ENCODE measurements around the gene COG5.
A peak's percentile ranks its signal among the peaks of the same experiment; 100 is the strongest.

Gene COG5

GRCh38 chr7:107154826-107155225, 408.9 kb downstream of the COG5 start:
- no peak overlapping the region for H3K27ac Mint-ChIP-seq
- ATAC-seq (no peak), DNase-seq (ENCODE audit: low spot score in 2 of 2) (no peak)
- no peak overlapping the region for H3K4me3 Mint-ChIP-seq
- H3K9me3 Mint-ChIP-seq, result no peaks in the 10 kb centered on the region
- no peaks in the 10 kb centered on the region for H3K4me1 Mint-ChIP-seq
- no peaks in the 10 kb centered on the region for H3K36me3 Mint-ChIP-seq

- ATAC-seq (peak; percentile 71), DNase-seq (ENCODE audit: low spot score in 2 of 2) (no peak)
- Mint-ChIP-seq H3K4me1 (no peaks in the 10 kb centered on the region), H3K27ac (no peak overlapping the region), H3K9me3 (no peaks in the 10 kb centered on the region), H3K36me3 (no peaks in the 10 kb centered on the region), H3K4me3 (no peak overlapping the region)
Measured at GRCh38 chr7:107152011-107152410, 411.7 kb downstream of the COG5 start.
